ENCODE results near the gene RPS24.
"Not testable (repeated sequence)": the region's sequence is repeated elsewhere in the genome, so short reads cannot be mapped to it uniquely, and the experiment has no call there.

RPS24 gene

GRCh38 chr10:78049851-78050250, 16.2 kb downstream of the RPS24 start:
- DNase-seq (ENCODE audit: low read depth in 2 of 2): no peak

GRCh38 chr10:78053211-78053868, 19.7 kb downstream of the RPS24 start:
- DNase-seq (ENCODE audit: low read depth in 2 of 2): no peak

- no peak for DNase-seq (ENCODE audit: low read depth in 2 of 2)
Observed at GRCh38 chr10:78058562-78058961, 24.9 kb downstream of the RPS24 start.

GRCh38 chr10:78059906-78060702, 26.4 kb downstream of the RPS24 start:
- DNase-seq (ENCODE audit: low read depth in 2 of 2): no peak

- DNase-seq (ENCODE audit: low read depth in 2 of 2): no peak
Observed at GRCh38 chr10:78062296-78062695, 28.6 kb downstream of the RPS24 start.

- no peak for DNase-seq (ENCODE audit: low read depth in 2 of 2)
Observed at GRCh38 chr10:78063236-78063635, 29.6 kb downstream of the RPS24 start.

GRCh38 chr10:78064919-78065318, 31.3 kb downstream of the RPS24 start:
- DNase-seq (ENCODE audit: low read depth in 2 of 2): not testable (repeated sequence)

GRCh38 chr10:78065611-78066010, 31.9 kb downstream of the RPS24 start:
- DNase-seq (ENCODE audit: low read depth in 2 of 2): no peak

- DNase-seq (ENCODE audit: low read depth in 2 of 2): no peak
Observed at GRCh38 chr10:78066012-78066411, 32.3 kb downstream of the RPS24 start.

- DNase-seq (ENCODE audit: low read depth in 2 of 2): no peak
Observed at GRCh38 chr10:78066728-78067430, 33.2 kb downstream of the RPS24 start.

- DNase-seq (ENCODE audit: low read depth in 2 of 2): no peak
Observed at GRCh38 chr10:78069151-78069550, 35.5 kb downstream of the RPS24 start.

GRCh38 chr10:78070064-78070463, 36.4 kb downstream of the RPS24 start:
- not testable (repeated sequence) for DNase-seq (ENCODE audit: low read depth in 2 of 2)

GRCh38 chr10:78070726-78071125, 37.1 kb downstream of the RPS24 start:
- no peak for DNase-seq (ENCODE audit: low read depth in 2 of 2)

- no peak for DNase-seq (ENCODE audit: low read depth in 2 of 2)
Observed at GRCh38 chr10:78071140-78071856, 37.6 kb downstream of the RPS24 start.

- no peak for DNase-seq (ENCODE audit: low read depth in 2 of 2)
Observed at GRCh38 chr10:78071857-78072179, 38.2 kb downstream of the RPS24 start.

GRCh38 chr10:78072504-78072903, 38.8 kb downstream of the RPS24 start:
- no peak for DNase-seq (ENCODE audit: low read depth in 2 of 2)

GRCh38 chr10:78075806-78076205, 42.1 kb downstream of the RPS24 start:
- DNase-seq (ENCODE audit: low read depth in 2 of 2): not testable (repeated sequence)

GRCh38 chr10:78078539-78079330, 45.1 kb downstream of the RPS24 start:
- no peak for DNase-seq (ENCODE audit: low read depth in 2 of 2)

GRCh38 chr10:78079411-78079810, 45.7 kb downstream of the RPS24 start:
- no peak for DNase-seq (ENCODE audit: low read depth in 2 of 2)

GRCh38 chr10:78081292-78081691, 47.6 kb downstream of the RPS24 start:
- no peak for DNase-seq (ENCODE audit: low read depth in 2 of 2)

GRCh38 chr10:78082636-78083035, 49.0 kb downstream of the RPS24 start:
- DNase-seq (ENCODE audit: low read depth in 2 of 2): no peak

All from activated CD4-positive, alpha-beta T cell treated with anti-CD3 and anti-CD28 coated beads for 24 hours (primary cell).